H9 (cell line): Measurements from ENCODE around the gene KDSR. TPM values are rescaled to one million over a fixed set of nuclear protein-coding genes. Genes with fewer than 3 reads are reported as not detected.
A peak's percentile ranks its signal among the peaks of the same experiment; 100 is the strongest.

Experiments
- DNase-seq: peaks from one replicate; pipeline ENCODE4 v3.0.0-alpha.2; 2017
- H2AFZ ChIP-seq: one replicate; pipeline ENCODE4 v1.6.1; 2013; ENCODE audit warnings: mild to moderate bottlenecking, low read length, control low read depth, moderate library complexity
- H2AK5ac ChIP-seq: 2 replicates; pipeline ENCODE4 v1.6.1; 2013; ENCODE audit warnings: low read length, control low read depth, mixed read lengths; ENCODE audit not compliant: insufficient read length
- H2BK120ac ChIP-seq: one replicate; pipeline ENCODE4 v1.6.1; 2013; ENCODE audit warnings: low read depth, mild to moderate bottlenecking, low read length, control low read depth, inconsistent platforms; ENCODE audit not compliant: poor library complexity, severe bottlenecking
- H2BK12ac ChIP-seq: 2 replicates; pipeline ENCODE4 v1.6.1; 2013; ENCODE audit warnings: low read length, control low read depth, mixed read lengths, low read depth; ENCODE audit not compliant: insufficient read length
- H2BK15ac ChIP-seq: 2 replicates; pipeline ENCODE4 v1.6.1; 2013; ENCODE audit warnings: low read depth, low read length, control low read depth
- H2BK20ac ChIP-seq: one replicate; pipeline ENCODE4 v1.6.1; 2013; ENCODE audit warnings: low read depth, mild to moderate bottlenecking, low read length, control low read depth, inconsistent platforms; ENCODE audit not compliant: poor library complexity, severe bottlenecking
- H2BK5ac ChIP-seq: 2 replicates; pipeline ENCODE4 v1.6.1; 2013; ENCODE audit warnings: low read length, control low read depth, mixed read lengths; ENCODE audit not compliant: insufficient read length
- H3K14ac ChIP-seq: 2 replicates; pipeline ENCODE4 v1.6.1; 2013; ENCODE audit warnings: low read length, control low read depth; ENCODE audit not compliant: insufficient read depth
- H3K18ac ChIP-seq: 2 replicates; pipeline ENCODE4 v1.6.1; 2013; ENCODE audit warnings: low read depth, mild to moderate bottlenecking, mixed read lengths, low read length, control low read depth; ENCODE audit not compliant: insufficient read length
- H3K23ac ChIP-seq: 2 replicates; pipeline ENCODE4 v1.6.1; 2013; ENCODE audit warnings: low read length, control low read depth, mixed read lengths, low read depth; ENCODE audit not compliant: insufficient read length
- H3K23me2 ChIP-seq: 2 replicates; pipeline ENCODE4 v1.6.1; 2013; ENCODE audit warnings: low read depth, mild to moderate bottlenecking, mixed read lengths, low read length, control low read depth; ENCODE audit not compliant: insufficient read length, poor library complexity, severe bottlenecking
- H3K27ac ChIP-seq: 2 replicates; pipeline ENCODE4 v1.5.1; 2013; ENCODE audit warnings: low read length, control low read depth, mixed read lengths, low read depth; ENCODE audit not compliant: insufficient read length
- H3K27me3 ChIP-seq: 2 replicates; pipeline ENCODE4 v1.6.1; 2013; ENCODE audit warnings: low read length, control low read depth, inconsistent platforms; ENCODE audit not compliant: insufficient read depth
- H3K4ac ChIP-seq: 2 replicates; pipeline ENCODE4 v1.6.1; 2013; ENCODE audit warnings: low read depth, mild to moderate bottlenecking, control low read depth, inconsistent platforms, low read length, moderate library complexity
- H3K4me1 ChIP-seq: 2 replicates; pipeline ENCODE4 v1.6.1; 2013; ENCODE audit warnings: low read length, control low read depth, inconsistent platforms; ENCODE audit not compliant: insufficient read depth
- H3K4me2 ChIP-seq: 2 replicates; pipeline ENCODE4 v1.6.1; 2013; ENCODE audit warnings: low read length, control low read depth, mixed read lengths; ENCODE audit not compliant: insufficient read length, insufficient read depth
- H3K56ac ChIP-seq: 2 replicates; pipeline ENCODE4 v1.6.1; 2013; ENCODE audit warnings: low read depth, mild to moderate bottlenecking, mixed read lengths, low read length, control low read depth; ENCODE audit not compliant: insufficient read length
- H3K79me1 ChIP-seq: 2 replicates; pipeline ENCODE4 v1.6.1; 2013; ENCODE audit warnings: low read depth, mild to moderate bottlenecking, moderate library complexity, low read length, control low read depth, inconsistent platforms; ENCODE audit not compliant: insufficient read depth, poor library complexity, severe bottlenecking
- H3K79me2 ChIP-seq: 2 replicates; pipeline ENCODE4 v1.6.1; 2013; ENCODE audit warnings: low read length, control low read depth, inconsistent platforms; ENCODE audit not compliant: insufficient read depth
- H3K9ac ChIP-seq: 2 replicates; pipeline ENCODE4 v1.6.1; 2013; ENCODE audit warnings: low read length, control low read depth, mixed read lengths; ENCODE audit not compliant: insufficient read length; ENCODE audit errors: extremely low read depth
- H3K9me3 ChIP-seq: one replicate; pipeline ENCODE4 v1.6.1; 2013; ENCODE audit warnings: low read depth, low read length, inconsistent platforms; ENCODE audit not compliant: control insufficient read depth
- H3T11ph ChIP-seq: one replicate; pipeline ENCODE4 v1.6.1; 2013; ENCODE audit warnings: mild to moderate bottlenecking, low read length, control low read depth, inconsistent platforms
- H4K20me1 ChIP-seq: one replicate; pipeline ENCODE4 v1.6.1; 2013; ENCODE audit not compliant: control insufficient read depth, insufficient read length, insufficient read depth
- H4K5ac ChIP-seq: 2 replicates; pipeline ENCODE4 v1.6.1; 2013; ENCODE audit warnings: low read depth, mild to moderate bottlenecking, mixed read lengths, low read length, control low read depth; ENCODE audit not compliant: insufficient read length
- H4K8ac ChIP-seq: replicated peaks from 2 replicates; pipeline ENCODE4 v1.6.1; 2013; ENCODE audit warnings: low read length, control low read depth, mixed read lengths, low read depth; ENCODE audit not compliant: insufficient read length
- H4K91ac ChIP-seq: 2 replicates; pipeline ENCODE4 v1.6.1; 2013; ENCODE audit warnings: low read depth, mild to moderate bottlenecking, moderate library complexity, mixed read lengths, low read length, control low read depth; ENCODE audit not compliant: insufficient read length
- H3K27ac Mint-ChIP-seq, 3 experiments: 2 replicates in 2 of 3; 3 replicates in 1 of 3; pipeline ENCODE4 v1.8.0; 2020 to 2021; ENCODE audit warnings: mixed read lengths in 3 of 3, mild to moderate bottlenecking in 1 of 3, moderate library complexity in 1 of 3
- H3K27me3 Mint-ChIP-seq: 2 replicates; pipeline ENCODE4 v1.8.0; 2021; ENCODE audit warnings: low read depth, mild to moderate bottlenecking, moderate library complexity, mixed read lengths
- H3K36me3 Mint-ChIP-seq, 3 experiments: 2 replicates in 2 of 3; 3 replicates in 1 of 3; pipeline ENCODE4 v1.8.0; 2020 to 2021; ENCODE audit warnings: low read depth in 3 of 3, mixed read lengths in 3 of 3; ENCODE audit not compliant: insufficient read depth in 1 of 3
- H3K4me1 Mint-ChIP-seq, 2 experiments: 2 replicates each; pipeline ENCODE4 v1.8.0; 2020; ENCODE audit warnings: mixed read lengths in 2 of 2
- H3K4me3 Mint-ChIP-seq, 2 experiments: 2 replicates in 1 of 2; 3 replicates in 1 of 2; pipeline ENCODE4 v1.8.0; 2020 to 2021; ENCODE audit warnings: mild to moderate bottlenecking in 2 of 2, mixed read lengths in 2 of 2, moderate library complexity in 1 of 2
- H3K9me3 Mint-ChIP-seq, 2 experiments: 2 replicates in 1 of 2; 3 replicates in 1 of 2; pipeline ENCODE4 v1.8.0; 2020; ENCODE audit warnings: mild to moderate bottlenecking in 2 of 2, mixed read lengths in 2 of 2, moderate library complexity in 1 of 2
- CTCF ChIP-seq: fragments of 200-600 bp; sonication (generic); conservative IDR thresholded peaks from 3 replicates; pipeline ENCODE4 v1.8.0; 2021; ENCODE audit warnings: antibody characterized with exemption, mild to moderate bottlenecking
- WGBS: extraction: QIAGEN DNeasy Blood & Tissue Kit; methylation state at CpG from one replicate; pipeline ENCODE4 v1.1.7; 2013; ENCODE audit warnings: missing lambda C conversion rate, low lambda C conversion rate, mixed read lengths; ENCODE audit not compliant: insufficient read length; ENCODE audit errors: extremely low coverage; 5-methylcytosine and 5-hydroxymethylcytosine counted together
- total RNA-seq: library from RNA; stranded (reverse); gene quantifications from 2 replicates; pipeline ENCODE4 v1.2.1, GENCODE V29; 2021

KDSR gene
- total RNA-seq, 1 experiment from 2014 or later: 58.5 TPM

- Histone ChIP-seq H2AFZ (no peak overlapping the region), H3K27me3 (no peaks in the 10 kb centered on the region), H4K91ac (no peak overlapping the region), H3K18ac (no peak overlapping the region), H2BK5ac (no peak overlapping the region), H3K4ac (no peak overlapping the region), H3K79me1 (no peaks in the 10 kb centered on the region), H3K27ac (no peak overlapping the region), H4K20me1 (no peaks in the 10 kb centered on the region), H2BK120ac (no peak overlapping the region), H4K8ac (no peak overlapping the region), H3K56ac (no peak overlapping the region), H3T11ph (no peak overlapping the region), H2AK5ac (no peak overlapping the region), H3K23me2 (no peaks in the 10 kb centered on the region), H3K79me2 (no peaks in the 10 kb centered on the region), H3K9me3 (no peaks in the 10 kb centered on the region), H2BK15ac (no peak overlapping the region), H2BK12ac (no peak overlapping the region), H3K4me2 (no peak overlapping the region), H3K23ac (no peak overlapping the region), H3K14ac (no peak overlapping the region), H4K5ac (no peak overlapping the region), H2BK20ac (no peak overlapping the region), H3K4me1 (no peaks in the 10 kb centered on the region), H3K9ac (no peak overlapping the region)
- no peak for DNase-seq
- H3K4me3 Mint-ChIP-seq: no peak overlapping the region
- peaks cover 17 to 20% of the 10 kb centered on the region in 2 experiments for H3K4me1 Mint-ChIP-seq
- no peak for TF ChIP-seq CTCF
- H3K36me3 Mint-ChIP-seq: peaks cover 20 to 78% (median 60%) of the 10 kb centered on the region in 3 experiments; a peak in 6 of 7 replicates
- H3K27ac Mint-ChIP-seq: 0 out of 7 replicates have a peak overlapping the region, but pooled peaks of 1 of the 3 experiments have one; percentile 15
- no peaks in the 10 kb centered on the region for H3K27me3 Mint-ChIP-seq
- no CpG with 5 or more reads among the region's 5 CpGs for WGBS
- H3K9me3 Mint-ChIP-seq: no peaks in the 10 kb centered on the region
Observed at GRCh38 chr18:63344263-63344662, 22.7 kb downstream of the KDSR start.
